ENCODE results near the gene SYT5.
"Not testable (repeated sequence)": the region's sequence is repeated elsewhere in the genome, so short reads cannot be mapped to it uniquely, and the experiment has no call there.

SYT5 gene

DNA sequence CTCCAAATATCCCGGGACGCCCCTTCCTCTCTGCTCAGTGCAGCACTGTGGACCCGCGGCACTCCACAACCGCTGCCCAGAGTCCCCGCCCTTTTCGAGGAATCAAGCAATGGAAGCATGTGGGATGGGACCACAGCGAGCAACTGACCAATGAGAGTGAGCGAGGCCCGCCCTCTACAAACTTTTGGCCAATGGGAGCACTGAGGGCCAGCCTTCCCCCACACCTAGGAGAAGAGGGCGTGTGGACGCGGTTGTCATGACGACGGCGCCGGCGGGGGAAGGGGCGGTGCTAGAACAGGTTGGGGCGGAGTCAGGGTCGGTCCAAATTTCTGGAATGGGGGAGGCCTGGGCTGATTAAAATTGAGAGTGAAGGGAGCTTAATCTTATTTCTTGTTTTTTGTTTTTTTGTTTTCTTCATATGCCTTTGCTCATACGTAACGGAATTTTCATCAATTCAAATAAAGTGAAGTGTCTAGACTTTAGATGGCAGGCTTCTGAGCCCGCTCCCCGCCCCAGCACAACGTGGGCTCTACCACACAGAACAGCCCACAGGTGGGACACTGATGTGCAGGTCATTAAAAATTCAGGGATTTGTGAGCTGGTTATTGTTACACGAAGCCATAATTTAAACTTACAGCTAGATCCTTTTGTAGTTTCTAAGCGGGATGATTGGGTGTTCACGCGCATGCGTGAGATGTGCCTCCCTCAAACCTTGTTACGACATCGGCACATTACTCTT is 13.4 kb downstream of the SYT5 start, which contains the start of gene DNAAF3:
Gene DNAAF3, minus strand, starts transcription at position 84 of the 739 bp plus-strand sequence. CDS start 200 bp downstream, outside the sequence.
- DNase-seq, result peak; percentile 80 to 84

DNA sequence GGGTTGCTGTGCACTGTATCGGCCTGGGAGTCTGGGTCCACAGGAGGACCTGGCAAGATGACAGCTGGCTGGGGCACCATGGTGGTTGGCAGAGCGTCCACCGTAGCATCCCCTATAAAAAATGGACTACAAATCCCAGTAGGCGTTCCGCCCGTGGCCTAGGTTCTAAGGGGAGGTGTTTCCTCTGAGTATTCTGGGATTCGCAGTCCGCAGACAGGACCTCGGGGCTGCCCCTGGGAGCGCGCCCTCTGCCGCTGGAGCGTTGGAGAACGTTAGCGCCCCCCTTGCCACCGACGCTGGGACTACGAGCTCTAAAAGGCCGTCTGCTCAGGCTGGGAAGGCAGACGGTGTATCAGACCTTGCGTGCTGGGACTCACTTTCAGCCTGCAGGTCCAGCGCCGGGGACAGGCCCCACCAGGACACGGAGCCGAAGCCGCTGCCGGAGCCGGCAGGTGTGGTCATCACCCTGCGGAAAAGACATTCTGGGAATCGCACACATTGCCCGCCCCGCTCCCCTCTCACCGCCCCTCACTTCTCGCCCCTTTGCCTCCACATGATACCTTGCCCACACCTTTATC is 14.0 kb downstream of the SYT5 start:
- DNase-seq, result no peak

DNA sequence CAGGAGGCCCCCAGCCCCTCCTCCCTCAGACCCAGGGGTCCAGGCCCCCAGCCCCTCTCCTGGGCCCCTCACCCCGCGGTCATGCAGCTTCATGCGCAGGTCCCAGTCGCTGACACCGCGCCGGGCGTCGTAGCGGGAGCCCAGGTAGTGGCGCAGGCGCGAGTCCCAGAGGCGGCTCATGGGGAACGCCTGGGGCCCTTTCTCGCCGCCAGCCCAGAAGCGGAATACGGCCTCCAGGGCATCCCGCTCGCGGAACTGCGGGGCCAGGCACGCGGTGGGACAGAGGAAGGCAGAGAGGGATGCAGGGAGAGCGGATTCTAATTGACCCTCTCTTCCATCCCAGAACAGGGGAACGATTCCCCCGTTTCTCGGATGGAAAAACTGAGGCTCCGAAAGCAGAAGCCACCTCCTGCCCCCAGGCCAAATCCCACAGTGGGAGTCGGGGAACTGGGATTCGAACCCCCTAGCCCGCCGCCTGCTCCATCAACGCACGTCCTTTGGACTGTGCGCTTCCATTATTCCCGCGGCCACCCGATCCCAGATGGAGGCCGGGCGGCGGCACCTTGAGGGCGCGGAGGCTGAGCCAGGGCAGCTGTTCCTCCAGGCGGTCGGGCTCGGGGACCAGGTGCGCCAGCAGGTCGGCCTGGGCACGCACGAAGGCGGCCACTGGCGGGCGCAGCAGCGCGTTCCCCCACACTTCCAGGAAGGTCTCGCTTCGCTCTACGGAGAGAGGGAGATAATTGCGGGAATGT is 18.3 kb downstream of the SYT5 start:
- no peak for DNase-seq

DNA sequence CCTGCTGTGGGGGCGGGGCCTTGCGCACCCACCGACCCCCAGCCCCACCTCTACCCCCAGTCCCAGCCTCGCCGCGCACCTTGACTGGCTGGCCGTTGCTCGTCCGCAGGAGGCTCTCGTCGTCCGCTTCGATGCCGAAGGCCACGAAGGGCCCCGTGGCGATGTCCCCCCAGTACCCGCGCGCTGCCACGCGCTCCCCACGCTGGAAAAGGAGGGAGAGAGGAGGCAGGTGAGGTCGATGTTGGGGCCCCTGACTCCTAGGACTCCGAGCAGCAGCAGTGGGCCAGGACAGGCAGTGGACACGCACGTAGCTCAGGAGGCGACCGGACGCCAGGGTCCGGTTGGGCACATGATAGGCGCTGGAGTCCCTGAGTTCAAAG is 19.1 kb downstream of the SYT5 start:
- no peak for DNase-seq

DNA sequence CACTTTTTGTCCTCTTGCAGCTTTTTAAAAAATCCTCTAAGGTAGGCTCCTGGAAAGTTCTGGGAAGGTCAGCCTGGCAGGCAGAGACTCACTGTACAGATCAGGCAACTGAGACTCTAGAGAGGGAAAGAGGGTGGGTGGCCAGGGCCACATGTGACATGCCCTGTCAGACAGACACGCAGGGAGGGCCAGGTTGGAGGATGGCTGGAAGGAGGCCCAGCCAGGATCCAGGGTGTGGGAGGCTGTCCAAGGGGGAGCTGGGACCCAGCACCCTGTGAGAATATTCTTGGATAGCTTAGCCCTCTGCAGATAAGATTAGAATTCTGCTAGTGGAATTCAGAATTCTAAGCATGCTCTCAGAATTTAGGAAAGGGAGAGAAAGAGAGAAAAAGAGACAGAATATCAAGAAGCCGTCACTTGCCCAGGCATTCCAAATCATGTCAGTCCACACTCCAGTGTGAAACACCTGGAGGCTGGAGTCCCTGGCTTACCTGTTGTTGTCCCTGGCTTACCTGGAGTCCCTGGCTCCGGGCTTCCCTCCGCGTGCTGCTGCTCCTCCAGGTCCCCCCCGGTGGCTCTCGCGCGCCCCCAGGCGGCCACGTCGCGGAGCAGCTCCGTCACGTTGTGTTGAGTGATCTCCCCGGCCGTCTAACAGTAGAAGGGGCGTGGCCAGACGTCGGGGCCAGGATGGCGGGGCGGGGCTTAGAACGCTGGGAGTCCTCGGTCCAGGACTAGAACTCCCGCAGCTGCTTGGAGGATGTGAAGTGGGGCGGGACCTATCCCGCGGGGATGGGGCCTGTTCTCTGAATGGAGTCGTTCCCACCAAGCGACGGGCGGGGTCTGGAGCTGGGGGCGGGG is 19.7 kb downstream of the SYT5 start:
- DNase-seq, result peak; percentile 10

DNA sequence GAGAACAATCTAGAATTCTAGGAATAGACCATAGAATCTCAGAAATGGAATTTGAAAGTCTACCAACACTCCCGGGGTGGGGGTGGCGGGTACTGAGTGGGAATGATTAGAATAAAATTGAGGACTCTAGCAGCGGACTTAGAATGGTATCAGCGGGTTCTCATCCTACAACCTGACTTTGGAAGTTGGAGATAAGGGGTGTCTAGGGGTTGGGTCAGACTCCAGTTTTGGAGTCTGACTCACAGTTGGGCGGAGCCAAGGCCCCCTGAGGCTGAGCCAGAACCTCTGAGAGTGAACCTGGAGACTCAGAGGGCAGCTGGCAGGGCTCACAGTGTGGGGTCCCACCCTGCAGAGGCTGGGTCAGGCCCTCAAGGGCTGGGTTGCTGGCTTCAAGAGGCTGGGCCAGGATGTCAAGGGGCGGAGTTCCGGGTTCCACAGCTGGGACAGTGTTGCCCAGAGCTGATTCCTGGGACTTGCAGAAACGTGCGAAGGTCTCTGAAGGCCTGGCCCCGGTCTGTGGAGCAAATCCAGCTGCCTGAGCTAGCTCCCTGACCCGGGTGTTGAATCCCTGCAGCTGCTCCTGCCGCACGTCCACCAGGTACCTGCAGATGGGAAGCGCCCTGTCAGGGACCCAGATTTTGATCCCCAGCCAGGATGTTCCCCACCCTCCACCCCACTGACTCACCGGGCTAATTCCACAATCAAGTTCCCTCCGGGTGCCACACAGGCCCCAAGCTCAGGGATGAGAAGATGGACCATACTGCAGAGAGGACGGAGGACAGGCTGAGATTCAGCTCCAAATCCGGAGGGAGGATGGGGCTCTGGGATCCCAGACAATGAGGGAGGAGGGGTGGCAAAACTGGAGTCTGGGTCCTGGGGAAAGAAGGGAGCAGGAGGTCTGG is 21.0 kb downstream of the SYT5 start:
- no peak for DNase-seq

DNA sequence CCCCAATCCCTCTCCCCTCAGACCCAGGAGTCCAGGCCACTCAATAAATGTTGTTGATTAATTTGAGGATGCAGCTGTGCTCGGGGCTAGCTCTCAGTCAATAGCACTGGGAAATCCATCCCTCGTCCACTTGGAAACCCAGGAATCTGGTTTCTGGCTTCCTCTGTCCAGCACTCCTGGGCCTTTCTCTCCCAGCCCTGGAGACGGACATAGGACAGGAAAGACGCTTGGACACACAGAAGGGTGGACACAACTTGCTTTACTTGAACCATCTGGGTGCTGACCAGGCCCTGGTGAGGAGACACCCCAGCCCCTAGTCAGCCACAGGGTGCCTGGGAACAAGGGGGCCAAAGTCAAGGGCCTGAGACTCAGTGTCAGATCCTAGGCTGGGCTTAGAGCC is 21.7 kb downstream of the SYT5 start:
- no peak for DNase-seq

DNA sequence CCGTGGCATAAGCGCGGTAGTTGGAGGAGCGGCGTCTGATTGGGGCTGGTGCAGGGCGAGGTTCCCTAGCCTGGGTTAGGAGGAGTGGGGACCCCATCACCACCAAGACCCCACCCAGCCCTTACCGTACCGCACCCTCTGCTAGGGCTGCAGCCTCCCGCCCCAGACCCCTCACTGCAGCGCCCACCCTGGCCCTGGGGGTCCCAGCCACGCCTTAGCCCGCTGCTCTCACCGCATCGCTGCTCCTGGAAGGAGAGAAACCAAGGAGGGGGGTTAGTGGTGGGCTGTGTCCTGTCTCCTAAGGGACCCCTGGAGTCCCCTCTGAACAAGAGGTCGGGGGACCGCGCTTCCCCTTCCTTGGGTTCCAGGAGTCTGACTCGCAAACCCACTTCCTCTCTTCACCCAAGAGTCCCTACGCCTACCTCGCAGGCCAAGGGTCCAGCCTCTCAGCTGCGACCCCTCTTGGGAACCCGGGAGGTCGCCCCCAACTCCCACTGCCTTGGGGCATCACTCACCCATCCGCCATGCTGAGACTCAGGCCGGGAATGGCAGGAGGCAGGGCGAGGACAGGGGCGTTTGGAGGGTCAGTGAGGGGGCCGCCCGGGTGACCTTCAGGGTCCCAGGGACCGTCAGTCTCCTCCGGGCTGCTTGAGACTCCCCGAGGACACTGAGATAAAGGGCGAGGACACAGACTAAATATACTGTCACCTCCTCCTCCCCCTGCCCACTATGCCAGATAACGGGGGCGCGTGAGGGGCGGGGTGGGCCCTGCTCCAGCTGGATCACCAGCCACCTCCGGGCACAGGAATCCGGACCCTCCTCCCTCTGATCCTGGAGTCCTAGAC is 22.8 kb downstream of the SYT5 start, which contains the start of gene TNNI3:
Gene TNNI3, minus strand, starts transcription at position 669 of the 845 bp plus-strand sequence. Its CDS starts 143 bp downstream, at position 526.
- no peak for DNase-seq

DNA sequence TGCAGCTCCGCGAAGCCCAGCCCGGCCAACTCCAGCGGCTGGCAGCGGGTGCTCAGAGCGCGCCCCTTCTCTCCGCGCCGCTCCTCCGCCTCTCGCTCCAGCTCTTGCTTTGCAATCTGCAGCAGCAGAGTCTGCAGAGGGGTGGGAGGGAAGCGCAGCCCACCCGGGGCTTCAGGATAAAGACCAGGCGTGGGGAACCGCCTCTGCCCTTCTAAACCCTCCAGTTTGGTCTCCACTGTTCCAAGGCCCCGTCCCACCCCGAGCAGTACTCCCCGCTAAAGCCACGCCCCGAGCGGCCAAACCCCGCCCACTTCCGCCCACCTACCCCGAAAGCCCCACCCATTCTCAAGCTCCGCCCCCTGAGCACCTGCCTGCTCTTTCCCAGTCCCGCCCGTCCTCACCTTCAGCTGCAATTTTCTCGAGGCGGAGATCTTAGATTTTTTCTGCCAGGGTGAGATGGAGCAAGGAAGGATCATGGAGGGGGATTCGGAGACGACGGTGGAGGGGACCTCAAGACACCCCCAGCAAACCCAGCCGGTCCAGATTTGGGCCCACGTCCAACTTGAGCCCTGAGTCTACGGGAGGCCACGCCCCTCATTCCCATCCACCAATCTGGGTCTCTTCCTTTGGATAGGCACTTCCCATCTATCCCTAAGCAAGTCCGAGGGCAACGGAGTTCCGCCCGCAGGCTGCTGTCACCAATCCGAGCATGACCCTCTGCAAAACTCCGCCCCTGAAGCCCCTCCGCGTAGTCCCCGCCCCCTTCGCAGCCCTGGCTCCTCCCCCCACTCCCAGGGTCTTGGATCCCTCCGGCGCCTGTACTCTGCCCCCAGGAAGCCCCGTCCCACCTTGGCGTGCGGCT is 23.7 kb downstream of the SYT5 start:
- no peak for DNase-seq

DNA sequence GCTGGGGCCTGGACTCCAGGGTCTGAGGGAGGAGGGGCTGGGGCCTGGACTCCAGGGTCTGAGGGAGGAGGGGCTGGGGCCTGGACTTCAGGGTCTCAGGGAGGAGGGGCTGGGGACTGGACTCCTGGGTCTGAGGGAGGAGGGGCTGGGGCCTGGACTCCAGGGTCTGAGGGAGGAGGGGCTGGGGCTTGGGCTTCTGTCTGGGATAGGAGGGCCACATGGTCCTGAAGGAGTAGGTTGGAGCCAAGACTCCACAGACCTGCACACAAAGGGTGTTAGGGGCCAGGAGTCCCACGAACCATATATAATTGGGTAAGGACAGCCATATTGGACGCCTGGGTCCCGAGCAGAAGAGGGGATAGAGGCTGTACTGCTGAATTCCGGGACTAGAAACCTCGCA is 24.3 kb downstream of the SYT5 start:
- not testable (repeated sequence) for DNase-seq

DNA sequence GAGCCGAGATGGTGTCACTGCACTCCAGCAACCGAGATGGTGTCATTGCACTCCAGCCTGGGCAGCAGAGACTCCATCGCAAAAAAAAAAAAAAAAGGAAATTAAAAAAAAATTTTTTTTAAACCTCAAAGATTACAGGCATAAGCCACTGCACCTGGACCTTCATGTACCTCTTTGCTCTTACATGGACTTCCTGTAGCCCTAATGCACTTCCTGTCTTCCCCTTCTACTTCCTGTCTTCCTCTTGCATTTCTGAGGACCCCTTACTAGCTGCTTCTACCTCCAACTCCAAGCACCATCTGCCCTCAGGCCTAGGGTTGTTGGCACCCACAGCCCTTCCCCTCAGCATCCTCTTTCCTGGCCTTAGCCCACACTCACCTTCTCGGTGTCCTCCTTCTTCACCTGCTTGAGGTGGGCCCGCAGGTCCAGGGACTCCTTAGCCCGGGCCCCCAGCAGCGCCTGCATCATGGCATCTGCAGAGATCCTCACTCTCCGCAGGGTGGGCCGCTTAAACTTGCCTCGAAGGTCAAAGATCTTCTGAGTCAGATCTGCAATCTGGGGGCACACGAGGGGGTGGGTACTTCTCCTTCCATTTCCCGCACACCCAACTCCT is 26.3 kb downstream of the SYT5 start:
- DNase-seq, result no peak

DNA sequence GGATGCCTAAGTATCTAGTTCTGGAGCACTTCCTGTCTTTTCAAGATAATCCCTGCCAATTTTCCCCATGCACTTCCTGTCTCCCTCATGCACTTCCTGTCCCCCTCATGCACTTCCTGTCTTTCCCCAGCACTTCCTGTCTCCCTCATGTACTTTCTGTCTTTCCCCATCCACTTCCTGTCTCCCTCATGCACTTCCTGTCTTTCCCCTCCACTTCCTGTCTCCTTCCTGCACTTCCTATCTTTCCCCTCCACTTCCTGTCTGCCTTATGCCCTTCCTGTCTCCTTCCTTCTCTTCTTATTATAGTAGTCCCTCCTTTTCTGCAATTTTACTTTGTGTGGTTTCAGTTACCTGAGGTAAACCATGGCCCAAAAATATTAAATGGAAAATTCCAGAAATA is 28.1 kb downstream of the SYT5 start:
- DNase-seq, result no peak

DNA sequence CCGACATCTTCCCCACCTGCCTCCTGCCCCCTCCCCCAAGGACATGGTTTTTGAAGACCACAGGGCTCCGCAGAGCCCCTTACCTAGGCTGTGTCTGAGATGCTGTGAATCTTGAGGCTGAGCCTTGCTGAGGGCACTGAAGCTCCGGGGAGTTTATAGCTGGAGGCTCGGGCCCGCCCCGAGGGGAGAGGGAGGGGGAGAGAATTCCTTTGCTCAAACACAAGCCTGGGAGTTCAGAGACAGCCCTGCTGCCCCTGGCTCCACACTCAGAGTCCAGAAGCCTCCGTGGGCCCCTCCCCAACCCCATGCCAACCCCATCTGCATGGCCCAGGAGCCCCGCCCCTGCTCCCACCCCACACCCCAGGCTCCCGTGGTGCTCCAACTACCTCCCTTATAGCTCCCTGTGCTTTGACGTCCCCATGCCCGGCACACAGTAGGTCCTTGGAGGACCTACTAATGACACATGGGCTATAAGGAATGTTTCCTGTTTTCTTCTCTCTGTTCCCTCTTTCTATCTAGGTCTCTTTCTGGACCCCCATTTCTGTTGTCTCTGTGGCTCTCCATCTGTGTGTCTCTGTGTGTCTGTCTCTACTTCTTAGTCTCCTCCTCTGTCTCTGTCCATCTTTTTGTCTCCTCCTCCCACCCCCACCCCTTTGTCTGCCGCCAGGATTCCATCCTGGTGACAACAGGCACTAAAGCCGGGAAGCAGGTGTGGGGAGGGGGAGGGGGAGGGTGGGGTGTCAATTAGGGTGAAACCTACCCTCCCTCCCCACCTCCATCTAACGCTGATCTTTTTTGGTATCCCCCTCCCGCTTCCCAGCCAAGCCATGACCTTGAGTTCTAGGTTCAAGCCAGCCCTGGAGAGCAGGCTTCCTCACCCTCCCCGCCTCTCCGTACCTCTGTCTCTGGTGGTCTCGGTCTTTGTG is 30.7 kb downstream of the SYT5 start, which contains the start of gene TNNT1:
Gene TNNT1, minus strand, starts transcription at position 129 of the 926 bp plus-strand sequence. CDS start 2,049 bp downstream, outside the sequence.
- no peak for DNase-seq

DNA sequence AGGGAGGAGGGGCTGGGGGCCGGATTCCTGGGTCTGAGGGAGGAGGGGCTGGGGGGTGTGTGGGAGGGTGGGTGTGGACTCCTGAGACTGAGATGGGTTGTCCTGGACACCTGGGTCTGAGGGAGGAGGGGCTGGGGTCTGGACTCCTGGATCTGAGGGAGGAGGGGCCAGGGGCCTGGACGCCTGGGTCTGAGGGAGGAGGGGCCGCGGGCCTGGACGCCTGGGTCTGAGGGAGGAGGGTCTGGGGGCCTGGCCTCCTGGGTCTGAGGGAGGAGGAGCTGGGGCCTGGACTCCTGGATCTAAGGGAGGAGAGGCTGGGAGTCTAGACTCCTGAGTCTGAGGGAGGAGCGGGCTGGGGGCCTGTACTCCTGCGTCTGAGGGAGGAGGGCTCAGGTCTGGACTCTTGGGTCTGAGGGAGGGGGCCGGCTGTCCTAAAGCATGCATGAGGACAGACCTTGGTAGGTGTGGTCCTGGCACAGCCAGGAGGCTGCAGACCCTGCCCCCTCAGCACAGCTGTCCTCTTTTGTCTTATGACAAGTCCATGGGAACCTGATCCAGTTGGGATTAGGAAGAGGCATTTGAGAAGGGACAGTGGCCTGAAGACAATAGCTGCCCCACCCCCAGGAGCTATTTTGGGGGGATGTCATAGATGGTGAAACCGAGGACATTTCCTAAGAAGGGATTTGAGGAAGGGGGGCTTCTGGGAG is 32.4 kb downstream of the SYT5 start:
- DNase-seq, result no peak

DNA sequence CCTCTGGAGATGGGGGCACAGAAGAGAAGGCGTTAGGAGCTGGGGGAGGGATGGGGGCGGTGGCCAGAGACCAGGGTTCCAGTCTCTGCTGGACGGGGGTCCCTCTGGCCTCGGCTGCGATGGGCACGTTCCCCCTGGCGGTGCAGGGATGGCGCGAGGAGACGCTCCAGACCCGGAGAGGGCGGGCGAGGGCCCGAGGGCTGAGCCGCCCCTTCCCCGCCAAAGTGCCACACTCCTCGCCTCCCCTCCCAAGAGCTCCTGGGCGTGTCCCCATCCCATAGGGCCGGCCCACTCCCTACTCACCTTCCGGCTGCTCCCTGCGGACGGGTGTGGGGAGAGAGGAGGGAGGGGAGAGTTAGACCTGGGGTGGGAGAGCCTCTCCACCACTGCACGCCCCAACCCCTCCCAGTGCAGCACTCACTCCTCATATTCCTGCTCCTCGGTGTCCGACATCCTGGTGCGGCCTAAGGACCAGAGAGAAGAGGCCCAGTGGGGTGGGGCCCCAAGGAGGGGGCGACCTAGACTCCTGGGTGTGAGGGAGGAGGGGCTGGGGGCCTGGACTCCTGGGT is 33.3 kb downstream of the SYT5 start:
- no peak for DNase-seq

DNA sequence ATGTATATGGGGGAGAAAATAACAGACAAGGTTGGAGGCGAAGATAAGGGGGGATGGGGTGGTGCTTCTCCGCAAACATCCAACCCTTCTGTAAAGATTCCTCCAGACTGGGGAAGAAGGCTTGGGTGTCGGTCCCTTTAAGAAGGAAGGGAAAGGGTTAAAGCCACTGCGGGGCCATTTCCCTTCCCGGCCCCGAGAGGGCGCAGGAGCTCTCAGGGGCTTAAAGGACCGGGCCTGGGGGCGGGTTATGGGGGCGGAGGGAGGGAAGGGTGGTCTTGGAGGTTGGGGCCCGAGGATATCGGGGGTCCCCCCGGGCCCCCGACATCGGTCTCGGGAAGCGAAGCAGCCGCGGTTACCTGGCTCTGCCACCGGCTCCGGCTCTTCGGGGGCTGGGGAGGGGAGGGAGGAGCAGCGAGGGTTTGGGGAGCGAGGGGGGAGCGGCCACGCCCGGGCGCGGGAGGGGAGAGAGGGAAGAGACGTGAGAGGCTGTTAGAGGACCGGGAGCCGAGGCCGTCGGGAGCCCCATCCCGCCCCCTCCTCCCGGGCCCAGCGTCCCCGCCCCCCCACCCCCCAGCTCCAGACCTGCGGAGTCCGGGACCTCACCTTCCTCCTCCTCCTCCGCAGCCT is 33.9 kb downstream of the SYT5 start:
- no peak for DNase-seq

Measured in hippocampal formation (tissue), 2 donors.